Right forelimb (tissue), 1 donor: ENCODE results near the gene REV3L.
"Not testable (repeated sequence)": the region's sequence is repeated elsewhere in the genome, so short reads cannot be mapped to it uniquely, and the experiment has no call there.

Experiments
- DNase-seq: peaks from one replicate; pipeline ENCODE4 v3.0.0-alpha.2; 2018

Gene REV3L

DNA sequence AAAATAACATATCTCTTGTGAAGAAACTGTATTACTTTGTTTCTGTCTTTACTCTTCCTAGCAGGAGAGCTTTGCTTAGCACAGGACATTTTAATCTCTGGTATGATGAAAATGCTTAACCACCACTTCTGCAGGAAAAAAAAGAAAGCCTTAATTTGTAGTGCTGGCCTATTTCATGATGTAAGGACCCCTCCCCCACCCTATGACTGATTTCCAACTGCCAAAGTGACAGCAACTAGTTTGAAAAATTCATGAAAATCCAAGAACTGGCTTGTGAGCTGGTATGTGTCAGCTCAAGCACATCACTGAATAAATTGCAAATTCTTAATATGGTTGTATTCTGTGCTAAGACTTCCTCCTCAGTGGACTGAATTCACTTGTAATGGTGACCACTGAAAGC is 125.3 kb downstream of the REV3L start:
- no peak for DNase-seq

DNA sequence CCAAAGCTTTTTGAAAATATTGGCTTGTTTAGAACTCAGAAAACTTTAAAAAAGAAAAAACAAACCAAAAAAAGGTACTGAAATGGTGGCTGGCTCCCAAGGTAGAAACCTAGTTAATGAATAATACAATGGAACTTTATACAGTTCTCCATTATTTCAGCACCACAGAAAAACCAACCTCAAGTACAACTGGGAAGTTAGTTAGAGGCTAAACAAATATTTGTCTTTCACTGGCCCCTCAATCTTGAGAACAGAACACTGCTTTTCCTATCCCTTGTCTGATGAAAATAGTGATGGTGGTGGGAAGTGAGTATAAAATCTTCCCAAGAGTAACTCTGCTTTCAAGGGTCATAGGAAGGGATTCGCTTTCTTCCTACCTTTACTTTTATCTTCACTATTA is 126.5 kb downstream of the REV3L start:
- no peak for DNase-seq

DNA sequence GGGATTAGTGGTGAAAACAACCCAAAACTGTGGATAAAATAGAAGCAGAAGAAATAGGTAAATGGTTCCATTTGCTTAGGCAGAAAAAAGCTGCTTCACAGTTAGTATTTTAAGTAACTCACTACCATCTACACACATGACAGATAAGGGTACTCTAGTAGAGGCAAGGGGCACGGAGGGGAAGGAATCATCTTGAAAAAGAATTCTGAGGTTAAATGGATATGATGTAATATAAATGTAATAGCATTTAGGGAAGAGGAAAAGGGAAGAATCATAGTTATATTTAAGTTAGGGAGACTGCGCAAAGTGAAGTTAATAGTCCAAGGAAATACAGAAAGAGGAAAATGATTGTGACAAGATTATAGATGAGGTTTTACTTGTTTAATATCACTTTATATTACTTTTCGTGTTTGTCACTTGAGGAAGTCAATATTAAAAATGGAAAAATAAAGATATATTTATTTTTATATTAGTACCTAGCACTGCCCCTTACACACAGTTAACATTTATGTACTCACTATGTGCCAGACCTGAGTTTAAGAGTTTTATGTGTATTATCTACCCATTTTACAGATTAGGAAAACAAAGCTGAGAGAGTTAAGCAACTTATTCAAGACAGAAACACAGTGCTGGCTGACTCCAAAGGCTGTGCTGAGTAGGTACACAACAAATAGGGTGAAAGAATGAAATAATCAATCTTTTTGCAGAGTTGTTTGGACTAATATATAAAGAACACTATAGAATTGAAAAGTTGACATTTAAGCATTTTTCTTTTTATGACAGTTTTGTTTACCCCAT is 128.1 kb downstream of the REV3L start:
- no peak for DNase-seq

- DNase-seq, result no peak
Measured at GRCh38 chr6:111353912-111354462, 129.0 kb downstream of the REV3L start.

DNA sequence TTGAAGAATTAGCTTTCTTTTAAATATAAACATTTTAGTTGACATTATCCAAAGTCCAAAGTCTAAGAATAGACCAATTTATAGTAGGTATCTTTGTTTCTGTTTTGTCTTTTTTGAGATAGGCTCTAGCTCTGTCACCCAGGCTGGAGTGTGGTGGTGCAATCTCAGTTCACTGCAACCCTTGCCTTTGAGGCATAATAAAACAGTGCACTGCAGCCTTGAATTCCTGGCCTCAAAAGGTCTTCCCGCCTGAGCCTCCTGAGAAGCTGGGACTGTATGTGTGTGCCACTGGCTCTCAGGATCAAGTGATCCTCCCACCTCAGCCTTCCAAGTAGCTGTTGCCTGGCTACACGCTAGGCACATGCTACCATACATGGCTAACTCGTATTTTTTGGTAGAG is 135.4 kb downstream of the REV3L start:
- no peak for DNase-seq

DNA sequence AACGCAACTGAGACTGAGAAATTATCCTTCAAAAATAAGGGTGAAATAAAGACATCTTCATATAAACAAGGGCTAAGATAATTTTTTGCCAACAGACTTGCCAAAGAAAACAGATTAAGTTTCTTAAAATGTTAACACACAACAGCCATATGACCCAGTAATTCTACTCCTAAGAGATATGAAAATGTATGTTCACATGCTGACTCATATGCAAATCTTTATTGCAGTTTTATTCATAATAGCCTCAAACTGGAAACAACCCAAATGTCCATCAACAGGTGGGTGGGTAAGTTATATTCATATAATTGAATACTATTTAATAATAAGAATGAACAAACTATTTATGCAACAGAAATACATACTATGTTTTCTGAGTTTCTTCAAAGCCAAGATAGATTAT is 140.1 kb downstream of the REV3L start:
- DNase-seq, result no peak

GRCh38 chr6:111339294-111339693 is 143.7 kb downstream of the REV3L start:
- no peak for DNase-seq

DNA sequence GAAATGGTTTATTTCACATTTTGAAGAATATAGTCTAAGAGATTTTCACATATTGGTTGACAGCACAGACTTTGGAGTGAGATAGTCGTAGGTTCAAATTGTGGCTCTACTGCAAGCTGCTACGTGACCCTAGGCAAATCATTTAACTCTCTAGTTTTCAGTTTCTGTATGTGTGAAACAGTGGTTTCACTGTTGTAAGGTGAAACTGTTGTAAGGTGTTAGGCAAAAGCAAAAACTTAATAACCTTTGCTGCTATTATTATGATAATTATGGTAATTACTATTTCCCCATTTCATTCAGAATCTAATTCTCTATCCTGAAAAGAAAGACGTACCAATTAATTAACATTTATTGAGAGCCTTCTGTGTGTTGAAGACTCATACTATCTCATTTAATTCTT is 144.2 kb downstream of the REV3L start:
- DNase-seq, result no peak

DNA sequence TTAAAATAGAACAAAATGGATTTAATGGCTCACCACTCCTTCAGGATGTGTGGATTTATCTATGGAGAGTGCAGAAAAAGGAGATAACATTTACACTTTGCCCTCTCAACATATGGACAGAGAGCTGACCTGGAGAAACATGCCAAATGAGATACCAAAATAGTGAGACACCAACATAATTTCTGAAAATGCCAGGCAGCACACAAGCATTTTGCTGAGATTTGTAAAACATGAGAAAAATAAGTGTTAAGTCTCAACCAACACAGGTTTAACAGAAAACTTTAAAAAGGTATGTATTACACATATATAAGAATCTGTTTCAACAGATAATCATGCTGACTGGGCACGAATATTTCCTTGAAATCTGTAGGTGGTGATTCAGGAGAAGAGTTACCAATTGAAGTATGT is 145.2 kb downstream of the REV3L start:
- DNase-seq, result no peak

- no peak for DNase-seq
Measured at GRCh38 chr6:111329882-111330633, 153.0 kb downstream of the REV3L start.

GRCh38 chr6:111326563-111326962 is 156.5 kb downstream of the REV3L start:
- no peak for DNase-seq

DNA sequence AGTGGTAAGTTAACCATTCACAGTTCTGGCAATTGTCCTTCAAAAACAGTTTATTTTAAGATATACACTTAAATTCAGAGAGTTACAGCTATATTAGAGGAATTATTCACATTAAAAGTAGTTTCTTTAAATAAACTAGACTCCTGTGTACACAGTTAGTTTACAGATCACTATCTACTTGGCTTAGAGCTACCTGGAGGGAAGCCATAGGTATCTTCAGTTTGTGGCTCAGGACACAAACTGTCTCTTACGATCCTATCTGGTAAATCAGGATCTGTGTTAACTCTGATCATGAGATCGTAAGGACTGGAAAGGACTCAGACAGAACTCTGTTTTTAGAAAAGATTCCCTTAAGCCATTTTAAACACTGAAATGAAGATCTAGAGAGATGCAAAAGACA is 160.9 kb downstream of the REV3L start:
- no peak for DNase-seq

DNA sequence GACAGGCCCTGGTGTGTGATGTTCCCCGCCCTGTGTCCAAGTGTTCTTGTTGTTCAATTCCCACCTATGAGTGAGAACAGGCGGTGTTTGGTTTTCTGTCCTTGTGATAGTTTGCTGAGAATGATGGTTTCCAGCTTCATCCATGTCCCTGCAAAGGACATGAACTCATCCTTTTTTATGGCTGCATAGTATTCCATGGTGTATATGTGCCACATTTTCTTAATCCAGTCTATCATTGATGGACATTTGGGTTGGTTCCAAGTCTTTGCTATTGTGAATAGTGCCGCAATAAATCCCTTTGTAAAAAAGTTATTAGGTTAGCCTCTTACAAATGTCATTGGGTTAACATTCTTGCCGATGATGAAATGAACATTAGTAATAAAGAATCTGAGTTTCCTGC is 175.1 kb downstream of the REV3L start:
- not testable (repeated sequence) for DNase-seq

- DNase-seq, result no peak
Measured at GRCh38 chr6:111307275-111307858, 175.7 kb downstream of the REV3L start.

GRCh38 chr6:111306104-111306888 is 176.7 kb downstream of the REV3L start:
- no peak for DNase-seq

DNA sequence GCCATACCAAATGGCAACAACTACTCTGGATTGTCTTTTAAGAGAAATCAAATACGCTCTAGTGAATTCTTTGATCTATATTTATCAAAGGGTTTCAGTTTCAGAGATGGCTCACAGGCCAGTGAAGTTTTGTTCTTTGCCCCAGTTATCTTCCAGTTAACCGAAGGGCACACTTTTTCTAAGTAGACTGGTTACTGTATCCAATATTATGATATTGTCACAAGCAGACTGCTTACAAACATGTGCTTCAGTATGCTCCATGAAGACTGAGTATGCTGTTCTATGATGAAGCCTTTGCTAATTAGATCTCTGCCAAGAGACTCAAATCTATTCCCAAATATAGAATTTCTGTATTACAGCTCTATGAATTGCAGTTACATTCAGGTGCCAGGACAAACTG is 181.1 kb downstream of the REV3L start:
- DNase-seq, result no peak

- DNase-seq, result not testable (repeated sequence)
Measured at GRCh38 chr6:111300938-111301800, 181.8 kb downstream of the REV3L start.

- no peak for DNase-seq
Measured at GRCh38 chr6:111297776-111298175, 185.2 kb downstream of the REV3L start.

- DNase-seq, result no peak
Measured at GRCh38 chr6:111294374-111294967, 188.5 kb downstream of the REV3L start.

DNA sequence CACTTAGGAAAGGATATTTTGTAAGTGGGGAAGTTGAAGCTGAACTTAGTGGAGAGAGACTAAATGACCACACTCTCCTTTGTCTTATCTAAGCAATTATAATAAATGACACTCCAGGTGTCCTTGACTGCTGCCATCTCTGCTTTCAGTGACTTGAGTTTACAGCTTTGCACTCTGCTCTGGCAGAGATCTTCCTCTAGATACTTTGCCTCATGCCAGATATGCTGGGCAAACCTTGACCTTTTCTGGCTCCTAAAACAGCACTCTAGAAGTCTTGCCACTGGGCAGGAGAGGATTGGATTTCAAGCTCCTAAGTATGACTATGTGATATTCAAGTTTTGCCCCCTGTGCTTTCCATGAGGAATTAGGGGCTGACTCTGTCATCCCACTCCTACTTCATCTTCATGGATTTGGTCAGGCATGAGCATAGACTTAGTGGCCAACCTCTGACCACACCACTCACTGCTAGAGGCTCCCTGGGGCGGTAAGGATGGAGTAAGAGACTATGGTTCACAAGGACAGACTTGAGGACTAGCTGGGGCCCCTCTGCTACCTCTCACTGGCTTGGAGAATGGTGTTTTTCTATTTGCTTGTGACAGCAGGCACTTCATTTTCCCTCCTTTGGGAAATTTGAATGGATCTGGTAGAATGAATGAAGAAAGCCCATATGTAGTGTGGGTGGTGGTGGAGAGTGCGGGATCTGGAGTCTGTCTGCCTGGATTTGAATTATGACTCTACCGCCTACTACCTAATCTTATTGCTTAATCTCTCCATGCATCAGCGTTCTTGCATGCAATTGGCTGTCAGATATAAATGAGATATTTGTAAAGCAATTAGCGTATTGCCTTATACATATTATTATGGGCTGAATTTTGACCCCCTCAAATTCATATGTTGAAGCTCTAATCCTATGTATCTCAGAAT is 191.4 kb downstream of the REV3L start:
- no peak for DNase-seq
